GM12874 (cell line): ENCODE measurements around the gene MIER2.

Experiments
- CTCF ChIP-seq: IDR thresholded peaks from 2 replicates; pipeline ENCODE4 v1.5.1; 2011; ENCODE audit warnings: low read depth, mild to moderate bottlenecking, control low read depth, low read length, moderate library complexity; ENCODE audit not compliant: insufficient read depth

The MIER2 gene

GRCh38 chr19:282501-282900 is 62.1 kb downstream of the MIER2 start:
- TF ChIP-seq CTCF = no peak

DNA sequence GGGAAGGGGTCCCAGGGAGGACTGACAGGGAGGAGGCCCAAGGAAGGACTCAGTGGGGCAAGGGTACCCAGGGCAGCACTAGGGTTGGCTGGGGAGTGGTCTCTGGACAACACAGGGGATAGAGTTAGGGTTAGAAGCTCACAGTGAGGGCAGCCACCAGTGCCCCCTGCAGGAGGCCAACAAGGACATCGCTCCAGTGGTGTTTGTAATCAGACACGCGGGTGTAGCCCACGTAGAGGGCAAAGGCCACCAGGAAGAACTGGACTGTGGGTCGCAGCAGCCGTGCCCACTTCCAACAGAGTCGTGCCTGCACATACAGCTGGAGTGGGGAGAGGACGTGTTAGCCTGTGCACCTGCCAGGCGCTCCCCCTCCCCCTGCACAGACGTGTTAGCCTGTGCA is 62.6 kb downstream of the MIER2 start:
- peak; percentile 33; the same call in 1 of the 2 replicates for TF ChIP-seq CTCF

DNA sequence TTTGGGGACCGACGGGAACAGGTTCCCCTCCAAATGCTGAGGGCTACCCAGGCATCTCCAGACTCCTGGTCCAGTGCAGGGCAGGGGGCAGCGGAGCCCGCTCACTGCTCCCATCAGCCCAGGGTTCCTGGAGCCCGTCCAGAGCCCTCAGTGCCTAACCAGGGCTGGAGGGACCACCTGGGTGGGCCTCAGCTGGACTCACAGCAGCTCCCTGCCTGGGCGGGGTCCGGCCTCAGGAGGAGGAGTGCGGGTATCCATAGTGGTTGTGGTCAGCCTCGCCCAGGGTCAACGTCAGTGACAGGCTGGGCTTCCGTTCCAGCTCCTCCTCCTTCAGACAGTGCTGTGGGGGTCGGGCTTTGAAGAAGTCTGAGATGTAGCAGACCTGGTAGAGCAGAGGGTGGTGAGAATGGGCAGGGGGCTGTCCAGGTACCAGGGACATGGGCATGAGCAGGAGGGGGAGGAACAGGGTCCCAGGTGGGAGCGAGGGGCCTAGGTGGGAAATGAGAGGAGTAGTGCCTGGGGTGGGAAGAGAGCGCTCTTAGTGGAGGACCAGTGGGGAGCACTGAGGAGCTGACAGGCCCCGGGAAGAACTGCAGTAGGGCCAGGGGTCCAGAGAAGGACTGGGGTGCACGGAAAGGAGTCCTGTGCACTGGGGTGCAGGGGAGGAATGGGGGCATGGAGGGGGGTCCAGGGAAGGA is 63.3 kb downstream of the MIER2 start:
- no peak for TF ChIP-seq CTCF

DNA sequence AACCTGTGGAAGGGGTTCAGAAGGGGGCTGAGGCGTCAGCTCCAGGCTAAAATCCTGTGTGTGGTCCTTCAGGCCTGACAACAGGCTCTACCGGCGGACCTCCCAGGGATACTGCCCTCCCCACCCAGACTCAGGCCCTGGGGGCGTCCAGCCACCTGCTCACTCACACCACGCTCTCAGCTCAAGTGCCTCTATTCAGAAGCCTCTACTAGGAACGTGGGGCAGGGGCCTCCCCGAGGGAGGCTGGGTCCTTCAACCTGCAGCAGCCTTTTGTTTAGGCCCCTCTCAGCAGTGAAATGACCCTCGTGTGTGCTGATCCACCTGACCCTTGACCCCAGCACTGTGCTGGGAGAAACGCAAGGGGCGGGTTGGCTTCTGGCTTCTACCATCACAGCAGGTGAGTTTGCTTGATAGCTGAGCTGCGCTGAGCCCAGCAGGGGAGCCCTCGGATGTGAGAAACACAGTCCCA is 64.0 kb downstream of the MIER2 start:
- TF ChIP-seq CTCF = no peak

DNA sequence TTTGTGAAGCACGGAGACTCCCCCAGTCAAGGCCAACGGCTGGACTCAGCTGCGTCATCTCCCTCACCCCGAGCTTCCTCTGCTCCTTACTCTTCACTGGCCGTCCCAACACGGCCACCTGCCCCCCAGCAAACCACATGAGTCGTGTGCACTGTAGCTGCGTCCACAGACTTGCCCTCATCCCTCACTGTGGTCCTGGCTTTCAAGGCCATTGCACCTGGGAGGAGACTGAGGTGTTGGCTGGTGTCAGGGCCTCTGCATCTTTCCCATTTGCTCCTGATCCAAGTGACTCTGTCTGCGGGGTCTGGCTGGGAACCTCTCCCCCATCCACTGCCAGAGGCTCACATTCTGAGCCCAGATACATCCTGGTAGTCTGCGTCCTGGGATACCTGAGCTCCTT is 64.9 kb downstream of the MIER2 start:
- TF ChIP-seq CTCF = no peak

GRCh38 chr19:279231-279630 is 65.4 kb downstream of the MIER2 start:
- no peak for TF ChIP-seq CTCF

DNA sequence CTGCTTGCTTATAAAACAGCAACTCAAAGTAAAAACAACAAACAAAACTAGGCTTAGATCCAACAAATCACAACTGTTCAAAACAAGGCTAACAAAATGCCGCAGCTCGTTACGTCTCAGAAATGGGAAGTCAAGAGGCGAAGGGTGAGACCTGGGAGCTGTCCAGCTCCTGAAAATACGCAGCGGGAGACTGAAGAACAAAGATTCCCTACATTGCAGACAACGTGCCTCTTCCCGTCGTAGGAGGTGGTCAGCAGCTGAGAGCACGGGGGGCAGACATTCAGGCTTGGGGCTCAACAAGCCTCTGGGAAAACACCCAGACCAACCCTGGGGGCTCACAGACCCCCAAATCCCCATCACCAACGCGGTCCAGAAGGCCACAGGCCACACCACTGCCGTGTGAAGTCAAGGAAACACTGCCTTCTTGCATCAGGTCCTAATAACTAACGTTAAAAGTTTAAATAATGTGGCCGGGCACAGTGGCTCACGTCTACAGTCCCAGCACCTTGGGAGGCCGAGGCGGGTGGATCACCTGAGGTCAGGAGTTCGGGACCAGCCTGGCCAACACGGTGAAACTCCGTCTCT is 66.9 kb downstream of the MIER2 start:
- no peak for TF ChIP-seq CTCF
